ENCODE measurements around the gene ARL4C.

The ARL4C gene

DNA sequence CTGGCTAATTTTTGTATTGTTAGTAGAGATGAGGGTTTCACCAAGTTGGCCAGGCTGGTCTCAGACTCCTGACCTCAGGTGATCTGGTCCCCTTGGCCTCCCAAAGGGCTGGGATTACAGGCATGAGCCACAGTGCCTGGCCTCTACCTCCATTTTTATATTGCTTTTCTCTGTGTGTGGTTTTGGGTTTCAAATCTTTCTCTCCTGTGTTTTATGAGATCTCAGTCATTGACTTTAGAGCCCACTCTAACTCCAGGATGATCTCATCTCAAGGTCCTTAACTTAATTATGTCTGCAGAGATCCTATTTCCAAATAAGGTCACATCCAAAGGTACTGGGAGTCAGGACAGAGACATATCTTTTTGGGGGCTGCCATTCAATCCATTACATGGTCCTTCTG is 24.7 kb downstream of the ARL4C start:
- no peak for DNase-seq (ENCODE audit: low spot score)
- no peak overlapping the region for H3K27ac ChIP-seq
- CTCF ChIA-PET, result no interaction called here
- POLR2A ChIA-PET (ENCODE audit: low non-redundant PET), result no interaction called here
- TF ChIP-seq, protein P1, sequence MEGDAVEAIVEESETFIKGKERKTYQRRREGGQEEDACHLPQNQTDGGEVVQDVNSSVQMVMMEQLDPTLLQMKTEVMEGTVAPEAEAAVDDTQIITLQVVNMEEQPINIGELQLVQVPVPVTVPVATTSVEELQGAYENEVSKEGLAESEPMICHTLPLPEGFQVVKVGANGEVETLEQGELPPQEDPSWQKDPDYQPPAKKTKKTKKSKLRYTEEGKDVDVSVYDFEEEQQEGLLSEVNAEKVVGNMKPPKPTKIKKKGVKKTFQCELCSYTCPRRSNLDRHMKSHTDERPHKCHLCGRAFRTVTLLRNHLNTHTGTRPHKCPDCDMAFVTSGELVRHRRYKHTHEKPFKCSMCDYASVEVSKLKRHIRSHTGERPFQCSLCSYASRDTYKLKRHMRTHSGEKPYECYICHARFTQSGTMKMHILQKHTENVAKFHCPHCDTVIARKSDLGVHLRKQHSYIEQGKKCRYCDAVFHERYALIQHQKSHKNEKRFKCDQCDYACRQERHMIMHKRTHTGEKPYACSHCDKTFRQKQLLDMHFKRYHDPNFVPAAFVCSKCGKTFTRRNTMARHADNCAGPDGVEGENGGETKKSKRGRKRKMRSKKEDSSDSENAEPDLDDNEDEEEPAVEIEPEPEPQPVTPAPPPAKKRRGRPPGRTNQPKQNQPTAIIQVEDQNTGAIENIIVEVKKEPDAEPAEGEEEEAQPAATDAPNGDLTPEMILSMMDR (conservative IDR thresholded peaks at IDR 0.05; ENCODE audit: low read depth), result no peak

DNA sequence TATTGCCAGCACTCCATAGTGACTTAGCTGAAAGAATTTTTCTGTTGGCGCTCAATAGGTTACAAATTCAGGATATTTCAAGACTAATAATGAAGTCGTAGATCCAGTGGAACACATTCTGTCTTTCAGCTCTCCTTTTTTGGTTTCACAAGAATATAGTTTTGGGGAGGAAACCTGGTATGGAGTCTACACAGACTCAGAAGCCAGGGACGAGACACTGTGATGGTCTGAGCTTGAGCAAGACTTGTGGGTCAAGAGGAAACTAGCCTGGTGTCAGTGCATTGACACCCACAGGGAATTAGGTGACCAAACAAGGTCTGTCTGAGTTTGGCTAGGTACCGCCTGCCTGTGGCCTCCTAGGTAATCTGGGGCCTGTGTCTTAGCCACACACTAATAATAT is 26.9 kb downstream of the ARL4C start:
- no peak for DNase-seq (ENCODE audit: low spot score)
- ChIA-PET POLR2A (ENCODE audit: low non-redundant PET) (no interaction called here), CTCF (interaction anchor here (0.6 kb wide), 1 partner anchor 208 kb away, joined by 3 read pairs; no protein-coding TSS in a partner anchor)
- H3K27ac ChIP-seq, result no peak overlapping the region
- TF ChIP-seq, protein P1 (conservative IDR thresholded peaks at IDR 0.05; ENCODE audit: low read depth), result no peak

DNA sequence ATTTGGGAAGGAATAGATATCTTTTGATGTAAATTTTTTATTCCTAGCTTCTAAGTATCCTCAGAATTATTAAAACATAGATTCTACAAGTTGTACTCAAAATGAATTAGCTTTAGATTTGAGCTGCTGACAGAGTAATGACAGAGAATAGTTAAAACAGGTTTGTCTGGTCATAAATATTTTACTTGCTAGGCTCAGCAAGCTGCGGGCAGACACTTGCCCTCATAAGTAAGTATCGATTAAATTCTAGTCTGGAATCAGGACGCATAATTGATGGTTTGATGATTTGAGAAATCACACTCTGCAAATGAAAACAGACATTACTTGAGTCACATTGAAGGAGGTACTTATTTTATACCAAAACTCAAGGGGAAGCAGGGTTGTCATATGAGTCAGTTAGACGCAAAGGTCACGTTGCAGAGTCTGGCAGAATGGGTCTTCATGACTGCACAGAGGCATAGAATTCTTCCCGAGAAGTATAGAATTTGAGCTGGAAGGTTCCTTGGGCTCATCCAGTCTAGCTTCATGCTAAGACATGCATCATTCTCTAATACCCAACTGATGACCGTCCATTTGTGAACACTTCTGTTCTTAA is 27.5 kb downstream of the ARL4C start:
- ChIA-PET POLR2A (ENCODE audit: low non-redundant PET) (no interaction called here), CTCF (interaction anchor here (0.5 kb wide), 1 partner anchor 667 kb away, joined by 7 read pairs; no protein-coding TSS in a partner anchor)
- no peak for DNase-seq (ENCODE audit: low spot score)
- H3K27ac ChIP-seq, result no peak overlapping the region
- TF ChIP-seq, protein P1 (conservative IDR thresholded peaks at IDR 0.05; ENCODE audit: low read depth), result no peak

DNA sequence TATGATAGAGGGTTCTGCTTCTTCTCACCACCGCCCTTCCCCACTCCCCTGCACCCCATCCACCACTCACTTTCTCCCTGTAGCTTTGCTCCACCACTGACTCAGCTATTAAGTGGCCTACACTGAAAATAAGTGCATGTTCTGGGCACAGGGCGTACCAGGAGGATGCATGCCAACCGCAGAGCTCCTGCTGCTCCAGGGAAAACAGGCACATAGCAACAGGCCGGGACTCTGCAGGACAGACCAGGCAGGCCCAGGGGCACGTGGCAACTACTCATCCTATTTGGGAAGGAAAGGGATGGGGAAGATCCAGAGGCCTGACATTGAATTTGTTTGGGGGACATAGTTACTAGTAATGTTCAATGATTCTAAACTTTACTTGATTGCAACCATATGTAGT is 28.4 kb downstream of the ARL4C start:
- 0 out of 2 replicates have a peak overlapping the region, but pooled peaks have one; percentile 5 for H3K27ac ChIP-seq
- POLR2A ChIA-PET (ENCODE audit: low non-redundant PET), result no interaction called here
- CTCF ChIA-PET, result no interaction called here
- TF ChIP-seq, protein P1 (conservative IDR thresholded peaks at IDR 0.05; ENCODE audit: low read depth), result no peak
- DNase-seq (ENCODE audit: low spot score), result no peak

DNA sequence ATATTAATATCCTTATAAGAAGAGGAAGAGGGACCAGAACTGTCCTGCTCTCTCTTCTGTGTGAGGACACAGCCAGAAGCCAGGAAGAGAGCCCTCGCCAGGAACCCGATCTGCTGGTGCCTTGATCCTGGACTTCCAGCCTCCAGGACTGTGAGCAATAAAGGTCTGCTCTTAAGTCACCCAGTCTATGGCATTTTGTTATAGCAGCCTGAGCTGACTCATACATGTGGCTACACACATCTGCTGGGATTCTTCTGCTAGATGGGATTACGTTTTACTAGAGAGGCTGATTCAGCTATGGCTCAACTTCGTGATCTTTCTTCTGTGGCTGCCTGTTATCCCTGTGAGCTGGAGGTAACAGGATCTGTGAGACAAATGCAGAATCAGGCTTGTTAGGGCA is 29.6 kb downstream of the ARL4C start:
- no peak for DNase-seq (ENCODE audit: low spot score)
- ChIA-PET CTCF (interaction anchor here (0.7 kb wide), 1 partner anchor 607 kb away, joined by 4 read pairs; no protein-coding TSS in a partner anchor), POLR2A (ENCODE audit: low non-redundant PET) (no interaction called here)
- TF ChIP-seq, protein P1 (conservative IDR thresholded peaks at IDR 0.05; ENCODE audit: low read depth), result no peak
- H3K27ac ChIP-seq, result no peak overlapping the region

DNA sequence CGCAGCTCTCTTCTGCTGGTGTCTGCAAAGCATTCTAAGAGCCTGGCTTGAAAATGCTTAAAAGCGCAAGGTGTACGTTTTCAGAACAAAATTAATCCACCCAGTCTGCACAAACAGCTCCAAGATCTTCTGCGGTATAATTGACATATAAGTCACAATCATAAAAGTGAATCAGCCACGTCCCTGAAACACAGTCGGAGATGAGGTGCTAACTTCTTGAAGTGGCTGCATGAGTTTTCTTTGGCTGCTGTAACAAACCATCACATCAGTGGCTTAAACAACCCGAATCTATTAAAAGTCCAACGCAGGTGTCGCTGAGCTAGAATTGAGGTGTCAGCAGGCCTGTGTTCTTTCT is 32.6 kb downstream of the ARL4C start:
- DNase-seq (ENCODE audit: low spot score), result no peak
- ChIA-PET POLR2A (ENCODE audit: low non-redundant PET) (no interaction called here), CTCF (interaction anchor here (0.6 to 1.4 kb wide), 2 partner anchors 329 to 990 kb away, joined by 3 to 4 read pairs; no protein-coding TSS in a partner anchor)
- H3K27ac ChIP-seq, result peak overlapping the region; percentile 57
- TF ChIP-seq, protein P1 (conservative IDR thresholded peaks at IDR 0.05; ENCODE audit: low read depth), result no peak

Data from RWPE1 (cell line).